Progenitor cell of endocrine pancreas (in vitro differentiated cells): Measurements from ENCODE around the gene CAMK4. TPM values are rescaled to one million over a fixed set of nuclear protein-coding genes. Genes with fewer than 3 reads are reported as not detected.

Experiments used
- DNase-seq: peaks from one replicate; pipeline ENCODE4 v3.0.0; 2021; ENCODE audit warnings: low spot score; ENCODE audit not compliant: unreplicated experiment
- H3K27ac Mint-ChIP-seq: 2 replicates; pipeline ENCODE4 v1.8.0; 2021; ENCODE audit warnings: mild to moderate bottlenecking, moderate library complexity, mixed read lengths
- H3K27me3 Mint-ChIP-seq: 2 replicates; pipeline ENCODE4 v1.8.0; 2021; ENCODE audit warnings: mixed read lengths
- H3K36me3 Mint-ChIP-seq: 2 replicates; pipeline ENCODE4 v1.8.0; 2022; ENCODE audit warnings: mixed read lengths; ENCODE audit not compliant: insufficient read depth
- H3K4me1 Mint-ChIP-seq: 2 replicates; pipeline ENCODE4 v1.8.0; 2021; ENCODE audit warnings: low read depth, mixed read lengths
- H3K4me3 Mint-ChIP-seq: 2 replicates; pipeline ENCODE4 v1.8.0; 2021; ENCODE audit warnings: low read depth, mild to moderate bottlenecking, moderate library complexity, mixed read lengths
- H3K9me3 Mint-ChIP-seq: 2 replicates; pipeline ENCODE4 v1.8.0; 2021; ENCODE audit warnings: low read depth, mixed read lengths
- total RNA-seq: library from RNA; stranded (reverse); gene quantifications from 2 replicates; pipeline ENCODE4 v1.2.1, GENCODE V29; 2021
- TF ChIP-seq, protein P1 (sequence below): fragments of 200-600 bp; sonication (generic); IDR thresholded peaks from one replicate; pipeline ENCODE4 v1.5.0; 2021; ENCODE audit warnings: antibody characterized with exemption, mild to moderate bottlenecking; ENCODE audit not compliant: unreplicated experiment

CAMK4 gene
- total RNA-seq, 1 donor from 2014 or later = 2.3 TPM

DNA sequence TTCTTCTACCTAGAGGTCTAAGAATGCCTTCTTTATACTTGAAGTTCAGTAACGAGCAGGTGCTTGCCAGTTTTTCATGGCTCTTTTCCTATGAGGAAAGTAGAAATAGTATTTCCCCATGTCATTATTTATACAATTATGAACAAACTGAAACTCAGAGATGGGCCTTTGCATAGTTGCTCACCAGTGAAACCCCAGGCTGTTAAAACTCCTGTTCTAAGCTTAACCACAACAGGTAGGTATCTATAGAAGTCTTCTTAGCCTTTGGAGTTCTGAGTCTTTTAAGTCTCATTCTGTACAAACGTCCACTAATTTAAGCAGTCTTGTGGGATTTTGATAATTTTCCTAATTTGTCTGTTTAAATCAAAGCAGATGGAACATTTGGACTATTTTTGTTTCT lies 198.1 kb downstream of the CAMK4 start:
- no peaks in the 10 kb centered on the region for H3K9me3 Mint-ChIP-seq
- H3K27ac Mint-ChIP-seq = no peak overlapping the region
- H3K4me3 Mint-ChIP-seq = no peak overlapping the region
- TF ChIP-seq, protein P1, sequence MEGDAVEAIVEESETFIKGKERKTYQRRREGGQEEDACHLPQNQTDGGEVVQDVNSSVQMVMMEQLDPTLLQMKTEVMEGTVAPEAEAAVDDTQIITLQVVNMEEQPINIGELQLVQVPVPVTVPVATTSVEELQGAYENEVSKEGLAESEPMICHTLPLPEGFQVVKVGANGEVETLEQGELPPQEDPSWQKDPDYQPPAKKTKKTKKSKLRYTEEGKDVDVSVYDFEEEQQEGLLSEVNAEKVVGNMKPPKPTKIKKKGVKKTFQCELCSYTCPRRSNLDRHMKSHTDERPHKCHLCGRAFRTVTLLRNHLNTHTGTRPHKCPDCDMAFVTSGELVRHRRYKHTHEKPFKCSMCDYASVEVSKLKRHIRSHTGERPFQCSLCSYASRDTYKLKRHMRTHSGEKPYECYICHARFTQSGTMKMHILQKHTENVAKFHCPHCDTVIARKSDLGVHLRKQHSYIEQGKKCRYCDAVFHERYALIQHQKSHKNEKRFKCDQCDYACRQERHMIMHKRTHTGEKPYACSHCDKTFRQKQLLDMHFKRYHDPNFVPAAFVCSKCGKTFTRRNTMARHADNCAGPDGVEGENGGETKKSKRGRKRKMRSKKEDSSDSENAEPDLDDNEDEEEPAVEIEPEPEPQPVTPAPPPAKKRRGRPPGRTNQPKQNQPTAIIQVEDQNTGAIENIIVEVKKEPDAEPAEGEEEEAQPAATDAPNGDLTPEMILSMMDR = no peak
- H3K27me3 Mint-ChIP-seq = no peaks in the 10 kb centered on the region
- no peaks in the 10 kb centered on the region for H3K36me3 Mint-ChIP-seq
- DNase-seq = no peak
- no peaks in the 10 kb centered on the region for H3K4me1 Mint-ChIP-seq

DNA sequence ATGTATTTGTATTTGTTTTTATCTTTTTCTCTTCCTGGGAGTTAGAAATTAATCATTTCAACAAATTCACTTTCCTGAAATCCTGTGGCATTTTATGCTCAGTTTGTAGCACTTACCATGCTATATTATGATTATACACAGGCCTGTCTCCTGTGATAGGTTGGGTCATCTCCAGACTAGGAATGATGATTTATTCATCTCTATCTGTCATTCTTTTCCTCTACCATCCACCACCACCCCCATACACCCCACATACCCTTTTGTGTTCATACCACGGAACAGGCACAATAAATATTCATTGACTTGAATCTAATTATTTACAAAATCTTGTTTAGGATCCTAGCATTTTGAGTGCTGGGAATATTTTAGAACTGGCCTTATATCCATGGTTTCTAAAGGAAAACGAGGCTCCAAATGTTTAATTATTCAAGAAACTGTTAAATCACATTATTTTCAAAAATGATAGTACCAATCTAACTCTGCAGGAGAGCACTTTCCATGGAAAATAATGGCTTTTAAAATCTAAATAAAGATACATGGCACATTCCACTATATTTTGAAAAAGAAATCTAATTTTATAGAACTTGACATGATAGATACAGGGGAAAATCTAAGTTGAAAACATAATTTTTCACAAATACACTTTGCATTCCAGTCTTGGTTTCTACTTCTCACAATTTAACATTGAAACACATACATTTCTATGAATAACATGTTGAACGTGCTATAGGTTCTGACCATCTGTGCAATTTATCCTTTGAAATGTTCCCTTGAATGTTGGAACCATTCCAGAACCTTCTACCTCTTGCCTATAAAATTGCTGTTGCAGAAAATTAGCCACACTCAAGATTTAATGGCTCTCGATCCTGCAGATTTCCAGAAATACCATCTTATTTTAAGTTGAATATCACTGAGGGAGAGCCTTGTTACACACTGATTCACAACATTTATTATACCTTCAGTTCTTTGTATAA lies 198.8 kb downstream of the CAMK4 start:
- H3K4me1 Mint-ChIP-seq = no peaks in the 10 kb centered on the region
- no peaks in the 10 kb centered on the region for H3K27me3 Mint-ChIP-seq
- no peak overlapping the region for H3K4me3 Mint-ChIP-seq
- TF ChIP-seq, protein P1 = no peak
- DNase-seq = no peak
- no peak overlapping the region for H3K27ac Mint-ChIP-seq
- H3K9me3 Mint-ChIP-seq = no peaks in the 10 kb centered on the region
- no peaks in the 10 kb centered on the region for H3K36me3 Mint-ChIP-seq

DNA sequence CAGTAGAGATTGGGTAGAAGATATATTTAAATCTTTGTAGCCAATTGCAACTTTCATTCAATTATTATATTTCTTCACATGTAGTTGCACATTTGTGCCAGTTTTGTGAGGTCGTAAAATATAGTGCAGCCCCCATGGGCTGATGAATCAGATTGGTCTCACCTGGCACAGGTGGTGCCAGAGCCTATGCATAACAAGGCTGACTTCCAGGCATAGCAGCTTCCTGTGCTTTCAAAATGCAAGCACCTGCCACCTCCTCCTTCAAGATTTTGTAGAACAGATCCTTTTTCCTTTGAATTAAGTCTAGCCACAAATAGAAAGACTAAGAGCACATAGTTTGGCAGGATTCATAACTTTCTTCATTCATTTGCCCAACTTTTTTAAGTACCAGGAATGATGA lies 201.0 kb downstream of the CAMK4 start:
- Mint-ChIP-seq H3K27ac (no peak overlapping the region), H3K4me3 (no peak overlapping the region), H3K9me3 (no peaks in the 10 kb centered on the region), H3K27me3 (no peaks in the 10 kb centered on the region), H3K4me1 (no peaks in the 10 kb centered on the region), H3K36me3 (no peaks in the 10 kb centered on the region)
- TF ChIP-seq, protein P1 = no peak
- DNase-seq = no peak

DNA sequence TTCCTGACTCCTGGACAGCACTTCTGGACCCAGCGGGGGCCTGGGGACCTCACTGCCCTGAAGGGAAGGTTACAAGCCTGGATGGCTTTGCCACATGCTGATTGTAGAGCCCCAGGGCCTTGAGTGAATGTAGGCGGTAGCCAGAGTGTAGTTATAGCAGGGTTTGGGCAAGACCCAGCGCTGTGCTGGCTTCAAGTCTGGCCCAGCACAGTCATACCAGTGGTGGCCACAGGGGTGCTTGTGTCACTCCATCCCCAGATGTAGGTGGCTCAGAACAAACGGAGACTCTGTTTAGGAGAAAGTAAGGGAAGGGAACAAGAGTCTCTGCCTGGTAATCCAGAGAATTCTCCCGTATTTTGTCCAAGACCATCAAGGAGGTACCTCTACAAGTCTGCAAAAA lies 203.6 kb downstream of the CAMK4 start:
- H3K27me3 Mint-ChIP-seq = no peaks in the 10 kb centered on the region
- H3K27ac Mint-ChIP-seq = no peak overlapping the region
- no peak for DNase-seq

DNA sequence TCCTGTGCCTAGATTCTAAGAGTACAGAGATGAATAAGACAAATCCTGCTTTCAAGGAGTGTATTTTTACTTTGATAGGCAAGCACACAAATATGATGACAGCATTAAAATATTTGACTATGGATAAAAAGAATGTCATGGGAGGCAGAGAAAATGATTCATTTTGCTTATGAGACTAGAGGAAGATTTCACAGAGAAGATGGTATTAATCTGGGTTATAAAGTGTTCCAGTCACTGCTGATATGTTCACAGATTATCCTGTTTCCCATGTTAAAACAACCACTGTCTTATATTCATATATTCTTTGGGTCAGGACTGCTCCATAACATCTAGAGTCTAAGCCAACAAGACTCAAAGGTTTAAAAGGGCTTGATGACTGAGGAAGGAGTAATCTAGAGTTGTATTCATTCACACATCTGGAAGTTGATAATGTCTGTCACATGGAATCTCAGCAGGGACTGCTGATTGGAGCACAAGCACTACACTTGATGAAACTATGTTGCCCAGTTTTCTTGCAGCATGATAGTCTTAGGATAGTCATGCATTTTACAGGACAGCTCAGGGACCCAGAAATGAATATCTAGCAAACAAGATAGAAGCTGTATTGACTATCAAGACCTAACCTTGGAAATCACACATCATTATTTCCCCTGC lies 208.8 kb downstream of the CAMK4 start:
- TF ChIP-seq, protein P1 = no peak
- H3K4me1 Mint-ChIP-seq = no peaks in the 10 kb centered on the region
- no peak for DNase-seq
- H3K27me3 Mint-ChIP-seq = no peaks in the 10 kb centered on the region
- H3K9me3 Mint-ChIP-seq = peaks cover 4% of the 10 kb centered on the region
- H3K4me3 Mint-ChIP-seq = no peak overlapping the region
- H3K36me3 Mint-ChIP-seq = no peaks in the 10 kb centered on the region
- H3K27ac Mint-ChIP-seq = no peak overlapping the region

More for the DNA sequence above, 203.6 kb downstream of the CAMK4 start:
- TF ChIP-seq, protein P1 = no peak
- Mint-ChIP-seq H3K4me1 (no peaks in the 10 kb centered on the region), H3K36me3 (no peaks in the 10 kb centered on the region), H3K9me3 (peaks cover 4% of the 10 kb centered on the region), H3K4me3 (no peak overlapping the region)
